ENCODE results near the gene DEFB123.

DNA sequence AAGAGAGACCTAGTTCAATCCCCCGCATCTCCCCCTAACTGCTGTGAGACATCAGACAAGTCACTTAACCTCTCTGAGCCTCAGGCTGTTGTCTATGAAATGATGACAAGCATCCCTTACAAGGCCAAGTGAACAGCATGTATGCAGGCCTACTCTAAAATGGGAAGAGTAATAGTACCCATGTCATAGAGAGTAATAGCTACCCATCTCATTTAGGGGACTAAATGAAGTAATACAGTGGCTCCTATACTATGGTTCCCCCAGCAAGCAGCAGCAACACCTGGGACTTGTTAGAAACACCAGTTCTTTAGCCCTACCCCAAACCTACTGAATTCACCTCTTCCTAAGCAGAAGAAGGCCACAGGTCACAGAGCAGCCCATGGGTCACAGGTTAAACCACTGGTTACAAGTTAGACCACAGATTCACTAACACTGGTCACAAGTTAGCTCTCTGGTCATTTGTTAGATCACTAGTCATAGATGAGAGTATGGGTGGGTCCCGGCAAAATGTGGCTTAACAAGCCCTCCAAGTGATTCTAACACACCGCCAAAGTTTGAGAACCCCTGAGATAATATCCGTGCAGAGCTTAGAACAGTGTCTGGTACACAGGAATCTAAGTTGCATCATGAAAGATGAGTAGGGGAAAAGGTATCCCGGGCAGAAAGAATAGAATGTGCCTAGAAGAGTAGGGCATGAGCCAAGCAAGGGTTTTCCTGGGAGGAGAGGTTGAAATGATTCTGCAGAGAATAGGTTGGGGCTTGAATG is 33.1 kb downstream of the DEFB123 start:
- TF ChIP-seq, protein P1, sequence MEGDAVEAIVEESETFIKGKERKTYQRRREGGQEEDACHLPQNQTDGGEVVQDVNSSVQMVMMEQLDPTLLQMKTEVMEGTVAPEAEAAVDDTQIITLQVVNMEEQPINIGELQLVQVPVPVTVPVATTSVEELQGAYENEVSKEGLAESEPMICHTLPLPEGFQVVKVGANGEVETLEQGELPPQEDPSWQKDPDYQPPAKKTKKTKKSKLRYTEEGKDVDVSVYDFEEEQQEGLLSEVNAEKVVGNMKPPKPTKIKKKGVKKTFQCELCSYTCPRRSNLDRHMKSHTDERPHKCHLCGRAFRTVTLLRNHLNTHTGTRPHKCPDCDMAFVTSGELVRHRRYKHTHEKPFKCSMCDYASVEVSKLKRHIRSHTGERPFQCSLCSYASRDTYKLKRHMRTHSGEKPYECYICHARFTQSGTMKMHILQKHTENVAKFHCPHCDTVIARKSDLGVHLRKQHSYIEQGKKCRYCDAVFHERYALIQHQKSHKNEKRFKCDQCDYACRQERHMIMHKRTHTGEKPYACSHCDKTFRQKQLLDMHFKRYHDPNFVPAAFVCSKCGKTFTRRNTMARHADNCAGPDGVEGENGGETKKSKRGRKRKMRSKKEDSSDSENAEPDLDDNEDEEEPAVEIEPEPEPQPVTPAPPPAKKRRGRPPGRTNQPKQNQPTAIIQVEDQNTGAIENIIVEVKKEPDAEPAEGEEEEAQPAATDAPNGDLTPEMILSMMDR (IDR thresholded peaks at IDR 0.05 in 2 of 3, conservative IDR thresholded peaks at IDR 0.05 in 1 of 3; ENCODE audit: insufficient read depth in 2 of 3, low read depth in 1 of 3, low read length in 3 of 3): no peak
- no peak for TF ChIP-seq ETV6 (IDR thresholded peaks at IDR 0.05; ENCODE audit: borderline replicate concordance in 1 of 2, low read depth in 2 of 2, low read length in 1 of 2)
- no peak for TF ChIP-seq ETV6 (CRISPR knock-in tag; IDR thresholded peaks at IDR 0.05; ENCODE audit: borderline replicate concordance)
- TF ChIP-seq ZNF584 (CRISPR knock-in tag; IDR thresholded peaks at IDR 0.05; ENCODE audit: low read depth): no peak
- no peak for TF ChIP-seq SIX5 (IDR thresholded peaks at IDR 0.05; ENCODE audit: borderline replicate concordance in 1 of 2, insufficient read depth in 1 of 2, low read depth in 1 of 2, low read length in 2 of 2)
- no peak for TF ChIP-seq CCNT2 (IDR thresholded peaks at IDR 0.05; ENCODE audit: borderline replicate concordance, extremely low read depth, insufficient read length, low read depth, low read length)
- TF ChIP-seq CTBP1 (IDR thresholded peaks at IDR 0.05; ENCODE audit: borderline replicate concordance): no peak
- TF ChIP-seq HSF4 (CRISPR knock-in tag; IDR thresholded peaks at IDR 0.05; ENCODE audit: borderline replicate concordance): no peak
- TF ChIP-seq ATF7 (IDR thresholded peaks at IDR 0.05): no peak
- TF ChIP-seq JUND (IDR thresholded peaks at IDR 0.05; ENCODE audit: borderline replicate concordance, low read depth, low read length): no peak
- no peak for TF ChIP-seq JUND (tag; IDR thresholded peaks at IDR 0.05; ENCODE audit: borderline replicate concordance, low read depth, low read length)
- TF ChIP-seq, protein P2, sequence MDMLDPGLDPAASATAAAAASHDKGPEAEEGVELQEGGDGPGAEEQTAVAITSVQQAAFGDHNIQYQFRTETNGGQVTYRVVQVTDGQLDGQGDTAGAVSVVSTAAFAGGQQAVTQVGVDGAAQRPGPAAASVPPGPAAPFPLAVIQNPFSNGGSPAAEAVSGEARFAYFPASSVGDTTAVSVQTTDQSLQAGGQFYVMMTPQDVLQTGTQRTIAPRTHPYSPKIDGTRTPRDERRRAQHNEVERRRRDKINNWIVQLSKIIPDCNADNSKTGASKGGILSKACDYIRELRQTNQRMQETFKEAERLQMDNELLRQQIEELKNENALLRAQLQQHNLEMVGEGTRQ (CRISPR knock-in tag; IDR thresholded peaks at IDR 0.05): no peak
- TF ChIP-seq HLTF (IDR thresholded peaks at IDR 0.05): no peak
- no peak for TF ChIP-seq ZC3H11A (IDR thresholded peaks at IDR 0.05; ENCODE audit: low read depth, low read length)
- TF ChIP-seq, protein P3, sequence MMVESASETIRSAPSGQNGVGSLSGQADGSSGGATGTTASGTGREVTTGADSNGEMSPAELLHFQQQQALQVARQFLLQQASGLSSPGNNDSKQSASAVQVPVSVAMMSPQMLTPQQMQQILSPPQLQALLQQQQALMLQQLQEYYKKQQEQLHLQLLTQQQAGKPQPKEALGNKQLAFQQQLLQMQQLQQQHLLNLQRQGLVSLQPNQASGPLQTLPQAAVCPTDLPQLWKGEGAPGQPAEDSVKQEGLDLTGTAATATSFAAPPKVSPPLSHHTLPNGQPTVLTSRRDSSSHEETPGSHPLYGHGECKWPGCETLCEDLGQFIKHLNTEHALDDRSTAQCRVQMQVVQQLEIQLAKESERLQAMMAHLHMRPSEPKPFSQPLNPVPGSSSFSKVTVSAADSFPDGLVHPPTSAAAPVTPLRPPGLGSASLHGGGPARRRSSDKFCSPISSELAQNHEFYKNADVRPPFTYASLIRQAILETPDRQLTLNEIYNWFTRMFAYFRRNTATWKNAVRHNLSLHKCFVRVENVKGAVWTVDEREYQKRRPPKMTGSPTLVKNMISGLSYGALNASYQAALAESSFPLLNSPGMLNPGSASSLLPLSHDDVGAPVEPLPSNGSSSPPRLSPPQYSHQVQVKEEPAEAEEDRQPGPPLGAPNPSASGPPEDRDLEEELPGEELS (CRISPR knock-in tag; IDR thresholded peaks at IDR 0.05; ENCODE audit: borderline replicate concordance): no peak

Data from K562 (cell line).